H1 (cell line): ENCODE results near the gene TASP1. TPM values are rescaled to one million over a fixed set of nuclear protein-coding genes. Genes with fewer than 3 reads are reported as not detected.

Experiments
- CTCF ChIA-PET: fragments of 300-600 bp; sonication (Branson Sonifier 250); formaldehyde crosslinking; loops from one replicate; lab custom pipeline; 2021; ENCODE audit not compliant: partially characterized antibody; lab: Charles Lee
- POLR2A ChIA-PET: fragments of 300-600 bp; sonication (Branson Sonifier 250); formaldehyde crosslinking; loops from one replicate; lab custom pipeline; 2021; ENCODE audit warnings: inconsistent platforms; ENCODE audit not compliant: partially characterized antibody; lab: Charles Lee
- DNase-seq, 2 experiments: peaks; one replicate each; pipeline versions ENCODE4 v3.0.0 to v3.0.0-alpha.2; 2010 to 2022; ENCODE audit warnings: low spot score in 2 of 2, low read depth in 1 of 2, mixed read lengths in 1 of 2
- FAIRE-seq: peaks from 2 replicates; lab custom pipeline; 2011; peaks lifted over from hg19 to GRCh38; lab: Jason Lieb, UNC
- H2AFZ ChIP-seq: 2 replicates; pipeline ENCODE4 v1.8.1; 2012; ENCODE audit warnings: low read length, inconsistent platforms
- H2AK5ac ChIP-seq: 2 replicates; pipeline ENCODE4 v1.6.1; 2013; ENCODE audit warnings: low read depth, low read length
- H2BK120ac ChIP-seq: replicated peaks from 2 replicates; pipeline ENCODE3; 2013; ENCODE audit warnings: low read depth, low read length, inconsistent platforms
- H2BK12ac ChIP-seq: 2 replicates; pipeline ENCODE4 v1.6.1; 2013; ENCODE audit warnings: low read depth, low read length
- H2BK15ac ChIP-seq: 2 replicates; pipeline ENCODE4 v1.6.1; 2013; ENCODE audit warnings: low read length
- H2BK20ac ChIP-seq: 2 replicates; pipeline ENCODE4 v1.6.1; 2013; ENCODE audit warnings: low read length
- H2BK5ac ChIP-seq: 2 replicates; pipeline ENCODE4 v1.6.1; 2013; ENCODE audit warnings: low read depth, low read length
- H3K14ac ChIP-seq: 2 replicates; pipeline ENCODE4 v1.6.1; 2013; ENCODE audit warnings: inconsistent platforms; ENCODE audit not compliant: insufficient read length
- H3K18ac ChIP-seq: 2 replicates; pipeline ENCODE4 v1.6.1; 2013; ENCODE audit warnings: low read length; ENCODE audit errors: extremely low read depth
- H3K23ac ChIP-seq: 2 replicates; pipeline ENCODE4 v1.6.1; 2013; ENCODE audit warnings: inconsistent platforms; ENCODE audit not compliant: insufficient read length
- H3K23me2 ChIP-seq: 2 replicates; pipeline ENCODE4 v1.6.1; 2013; ENCODE audit warnings: low read depth, low read length
- H3K27ac ChIP-seq: 2 replicates; pipeline ENCODE4 v1.6.1; 2011; ENCODE audit warnings: low read depth, low read length, inconsistent platforms
- H3K27me3 ChIP-seq, 4 experiments: replicated peaks in 1 of 4; 1 replicate in 1 of 4; 2 replicates in 3 of 4; pipeline versions ENCODE4 v1.6.1 to v1.8.1; 2011 to 2013; ENCODE audit warnings: low read length in 3 of 4, mild to moderate bottlenecking in 3 of 4, inconsistent platforms in 2 of 4, mixed read lengths in 2 of 4, moderate library complexity in 1 of 4; ENCODE audit not compliant: control insufficient read depth in 3 of 4, insufficient read depth in 3 of 4; ENCODE audit errors: extremely low read depth in 1 of 4
- H3K36me3 ChIP-seq, 4 experiments: 2 replicates each; pipeline versions ENCODE4 v1.6.1 to v1.8.1; 2011 to 2013; ENCODE audit warnings: mild to moderate bottlenecking in 4 of 4, low read length in 3 of 4, moderate library complexity in 2 of 4, control low read depth in 1 of 4, inconsistent platforms in 1 of 4; ENCODE audit not compliant: insufficient read depth in 4 of 4, control insufficient read depth in 2 of 4
- H3K4ac ChIP-seq: replicated peaks from 2 replicates; pipeline ENCODE3; 2013; ENCODE audit warnings: low read length, low read depth, mixed read lengths, inconsistent platforms; ENCODE audit not compliant: insufficient read length
- H3K4me1 ChIP-seq, 4 experiments: replicated peaks in 1 of 4; 1 replicate in 1 of 4; 2 replicates in 3 of 4; pipeline versions ENCODE4 v1.6.1 to v1.8.1; 2011 to 2013; ENCODE audit warnings: low read length in 3 of 4, inconsistent platforms in 2 of 4, mixed read lengths in 1 of 4; ENCODE audit not compliant: insufficient read depth in 4 of 4, control insufficient read depth in 3 of 4
- H3K4me2 ChIP-seq, 2 experiments: 2 replicates each; pipeline versions ENCODE4 v1.6.1 to v1.8.1; 2011 to 2013; ENCODE audit warnings: low read depth in 2 of 2, low read length in 2 of 2, control low read depth in 1 of 2, inconsistent platforms in 1 of 2, mild to moderate bottlenecking in 1 of 2; ENCODE audit not compliant: insufficient read depth in 1 of 2
- H3K4me3 ChIP-seq, 4 experiments: fragments of 200-600, 300-600 bp in 1 of 4; sonication (generic), shearing (Covaris generic), sonication (Bioruptor Twin) in 1 of 4; 2 replicates each; pipeline versions ENCODE4 v1.5.1 to v1.8.1; 2011 to 2016; ENCODE audit warnings: low read length in 4 of 4, low read depth in 3 of 4, control low read depth in 2 of 4, inconsistent platforms in 2 of 4, mild to moderate bottlenecking in 2 of 4, mixed read lengths in 1 of 4, moderate library complexity in 1 of 4; ENCODE audit not compliant: insufficient read depth in 2 of 4; ENCODE audit errors: extremely low read depth in 1 of 4
- H3K56ac ChIP-seq: replicated peaks from 2 replicates; pipeline ENCODE3; 2013; ENCODE audit warnings: low read depth, mild to moderate bottlenecking, mixed read lengths, low read length, inconsistent platforms; ENCODE audit not compliant: insufficient read length
- H3K79me1 ChIP-seq: 2 replicates; pipeline ENCODE4 v1.6.1; 2013; ENCODE audit warnings: low read depth, low read length, control low read depth
- H3K79me2 ChIP-seq, 2 experiments: 2 replicates each; pipeline versions ENCODE4 v1.6.1 to v1.8.1; 2012 to 2013; ENCODE audit warnings: low read length in 2 of 2, mild to moderate bottlenecking in 2 of 2, inconsistent platforms in 1 of 2; ENCODE audit not compliant: insufficient read depth in 2 of 2, control insufficient read depth in 1 of 2
- H3K9ac ChIP-seq, 4 experiments: replicated peaks in 1 of 4; 1 replicate in 1 of 4; 2 replicates in 3 of 4; pipeline versions ENCODE4 v1.6.1 to v1.8.1; 2011 to 2013; ENCODE audit warnings: low read depth in 3 of 4, low read length in 3 of 4, control low read depth in 2 of 4, mild to moderate bottlenecking in 2 of 4, moderate library complexity in 2 of 4, inconsistent platforms in 1 of 4; ENCODE audit errors: extremely low read depth in 1 of 4
- H3K9me3 ChIP-seq, 2 experiments: 2 replicates each; pipeline versions ENCODE4 v1.6.1 to v1.8.1; 2012 to 2013; ENCODE audit warnings: mild to moderate bottlenecking in 2 of 2, moderate library complexity in 2 of 2, control low read depth in 1 of 2, inconsistent platforms in 1 of 2, low read depth in 1 of 2, low read length in 1 of 2, mixed read lengths in 1 of 2; ENCODE audit not compliant: insufficient read depth in 2 of 2
- H4K20me1 ChIP-seq, 2 experiments: replicated peaks in 1 of 2; 2 replicates each; pipeline versions ENCODE3 to v1.8.1; 2011 to 2013; ENCODE audit warnings: inconsistent platforms in 2 of 2, low read length in 2 of 2, mild to moderate bottlenecking in 1 of 2; ENCODE audit not compliant: insufficient read depth in 2 of 2, control insufficient read depth in 1 of 2
- H4K5ac ChIP-seq: 2 replicates; pipeline ENCODE4 v1.6.1; 2013; ENCODE audit warnings: low read length, low read depth, mixed read lengths, inconsistent platforms; ENCODE audit not compliant: insufficient read length
- H4K8ac ChIP-seq: 2 replicates; pipeline ENCODE4 v1.8.0; 2013; ENCODE audit warnings: mild to moderate bottlenecking, moderate library complexity, low read length, inconsistent platforms; ENCODE audit not compliant: insufficient read depth; ENCODE audit errors: extremely low read depth
- H4K91ac ChIP-seq: replicated peaks from 2 replicates; pipeline ENCODE3; 2013; ENCODE audit warnings: low read length, mixed read lengths, inconsistent platforms; ENCODE audit not compliant: insufficient read length
- CEBPB ChIP-seq: IDR thresholded peaks from 2 replicates; pipeline ENCODE4 v1.6.1; 2012; ENCODE audit warnings: low read depth, low read length
- RAD21 ChIP-seq, 2 experiments: IDR thresholded peaks in 1 of 2; conservative IDR thresholded peaks in 1 of 2; 2 replicates each; pipeline ENCODE4 v1.6.1; 2011; ENCODE audit warnings: low read depth in 2 of 2, low read length in 2 of 2, improper control_type of control experiment in 1 of 2, inconsistent platforms in 1 of 2, mild to moderate bottlenecking in 1 of 2, moderate library complexity in 1 of 2
- RBBP5 ChIP-seq: IDR thresholded peaks from 2 replicates; pipeline ENCODE4 v1.7.1; 2012; ENCODE audit warnings: low read depth, mild to moderate bottlenecking, inconsistent platforms, low read length, moderate library complexity, borderline replicate concordance
- WGBS, 2 experiments: shearing (Covaris generic) in 1 of 2; methylation state at CpG; one replicate each; pipeline versions ENCODE4 v1.1.6 to v1.1.7; 2013 to 2015; ENCODE audit warnings: low lambda C conversion rate in 2 of 2, mixed read lengths in 2 of 2, inconsistent platforms in 1 of 2, low coverage in 1 of 2, missing lambda C conversion rate in 1 of 2; ENCODE audit not compliant: insufficient replicate concordance in 2 of 2, insufficient coverage in 1 of 2, insufficient read length in 1 of 2; ENCODE audit errors: extremely low coverage in 1 of 2, missing lambda C conversion rate in 1 of 2; 5-methylcytosine and 5-hydroxymethylcytosine counted together
- polyA plus RNA-seq, 7 experiments: library from polyadenylated mRNA; depleted of rRNA in 3 of 7; stranded (reverse) in 5 of 7; unstranded in 2 of 7; fragments of >200 nt in 5 of 7; fragments of 200-250 nt in 2 of 7; gene quantifications; 1 replicate in 5 of 7; 2 replicates in 1 of 7; 4 replicates in 1 of 7; pipeline versions ENCODE4 v1.2.1 to v1.2.3, GENCODE V29; 2011 to 2013; ENCODE audit warnings: missing spikeins in 2 of 7, mixed read lengths in 2 of 7
- total RNA-seq: library from RNA; stranded (reverse); fragmentation: NEBNext Ultra II Directional; extraction: Animal tissue kit (Norgen Biotek cat#: 25700); gene quantifications from 2 replicates; pipeline ENCODE4 v1.2.1, GENCODE V29; 2021

Gene TASP1
- total and polyA plus RNA-seq, 2 of the 8 experiments (the other 6 are each of a cell fraction or from before 2014, with no cell fraction given): 4.5 to 10.9 TPM

DNA sequence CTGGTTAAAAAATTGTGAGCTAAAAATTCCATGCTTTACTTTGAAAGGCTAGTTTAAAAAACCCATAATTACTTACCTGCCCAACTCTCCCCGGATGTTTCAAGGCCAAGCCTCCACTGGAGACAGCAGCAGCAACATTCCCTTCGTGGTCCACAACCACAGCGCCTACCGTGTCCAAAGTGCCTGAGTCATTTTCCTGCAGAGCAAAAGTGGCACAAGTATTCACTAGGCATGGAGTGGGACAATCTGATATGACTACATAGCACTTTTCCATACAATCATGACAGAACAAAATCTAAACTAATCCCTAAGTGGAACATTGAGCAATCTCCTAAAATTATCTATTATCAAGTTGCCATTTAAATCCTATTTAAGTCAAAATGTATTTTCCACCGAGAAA, 104.8 kb downstream of the TASP1 start:
- Histone ChIP-seq H2BK12ac (no peak overlapping the region), H3K14ac (no peak overlapping the region), H3K56ac (no peak overlapping the region), H4K91ac (no peak overlapping the region), H2BK15ac (no peak overlapping the region), H3K23ac (no peak overlapping the region), H4K20me1 (no peaks in the 10 kb centered on the region), H3K9ac (no peak overlapping the region), H2BK120ac (no peak overlapping the region), H3K18ac (no peak overlapping the region), H2BK5ac (no peak overlapping the region), H3K4me3 (no peak overlapping the region), H4K5ac (no peak overlapping the region), H3K79me2 (no peaks in the 10 kb centered on the region), H3K9me3 (no peaks in the 10 kb centered on the region), H3K79me1 (no peaks in the 10 kb centered on the region), H3K4me1 (peaks cover 0 to 2% (median 0%) of the 10 kb centered on the region in 4 experiments; a peak in 2 of 7 replicates), H2AK5ac (no peak overlapping the region), H4K8ac (no peak overlapping the region), H3K27me3 (no peaks in the 10 kb centered on the region), H3K4me2 (no peak overlapping the region), H2BK20ac (no peak overlapping the region), H3K27ac (no peak overlapping the region), H2AFZ (no peak overlapping the region), H3K36me3 (no peaks in the 10 kb centered on the region)
- DNase-seq: no peak
- FAIRE-seq: no peak
- WGBS, 2 experiments: 88% methylated on average over 5 of the region's 5 CpGs; no CpG with 5 or more reads in 1 of the 2 experiments
- CTCF ChIA-PET: interaction anchor here (0.9 to 4.6 kb wide), 2 partner anchors 13 to 377 kb away, joined by 3 to 34 read pairs; no protein-coding TSS in a partner anchor
- POLR2A ChIA-PET: no interaction called here
- no peak for TF ChIP-seq RBBP5
- no peak for TF ChIP-seq CEBPB
- no peak for TF ChIP-seq RAD21 (IDR thresholded peaks at IDR 0.05 in 1 of 2, conservative IDR thresholded peaks at IDR 0.05 in 1 of 2; ENCODE audit: low read depth in 2 of 2, low read length in 2 of 2)
- TF ChIP-seq, all 59 proteins: peak for 0
- no peak overlapping the region for H3K4ac ChIP-seq
- no peaks in the 10 kb centered on the region for H3K23me2 ChIP-seq
